Measurements from ENCODE around the gene STUM. TPM values are rescaled to one million over a fixed set of nuclear protein-coding genes. Genes with fewer than 3 reads are reported as not detected.

STUM gene
- total RNA-seq, 4 donors from 2014 or later = 0.15 to 3.2 (median 0.34) TPM

DNA sequence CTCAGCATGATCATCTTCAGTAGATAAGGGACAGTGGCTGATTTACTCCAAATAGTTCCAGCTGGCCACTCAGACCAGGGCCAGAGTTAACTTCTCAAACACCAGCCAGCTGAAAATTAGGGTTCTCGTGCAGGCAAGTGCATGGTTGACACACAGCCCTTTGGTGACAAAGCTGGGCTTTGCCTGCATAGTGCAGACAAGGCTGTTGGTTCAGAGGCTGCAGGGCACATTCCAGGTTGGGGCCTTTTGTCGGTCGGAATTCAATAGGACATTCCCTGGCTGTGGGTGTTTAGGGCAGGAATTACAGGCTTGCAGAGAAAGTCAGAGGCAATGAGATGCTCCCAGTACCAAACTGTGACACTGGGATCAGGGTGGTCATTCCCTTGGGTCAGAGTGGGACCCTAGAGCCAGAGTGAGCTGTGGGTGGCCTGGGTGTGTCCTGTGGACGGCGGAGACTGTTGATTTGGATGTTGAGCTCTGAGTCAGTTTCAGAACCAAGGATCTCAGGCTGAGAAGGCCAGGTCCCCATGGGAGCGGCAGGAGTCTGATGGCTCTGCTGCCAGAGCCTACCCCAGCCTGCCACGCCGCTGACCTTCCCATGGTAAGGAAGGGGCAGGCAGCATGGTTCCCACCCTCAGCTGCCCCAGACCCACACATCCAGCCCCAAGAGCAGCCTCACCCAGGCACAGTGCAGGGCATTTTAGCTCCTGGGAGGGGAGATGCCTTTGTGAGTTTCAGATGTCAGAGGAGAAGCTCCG is 56.2 kb downstream of the STUM start:
- WGBS, 2 donors = 66 to 84% methylated on average over 5 to 8 of the region's 9 CpGs
- peaks cover 0 to 5% (median 0%) of the 10 kb centered on the region in 4 donors for H3K27me3 ChIP-seq
- DNase-seq = no peak
- H3K4me1 ChIP-seq = peaks cover 30 to 50% (median 35%) of the 10 kb centered on the region in 3 donors
- peak overlapping the region; percentile 31 to 89 (median 82) for H3K27ac ChIP-seq
- H3K36me3 ChIP-seq = no peaks in the 10 kb centered on the region
- H3K9me3 ChIP-seq = no peaks in the 10 kb centered on the region
- no peak overlapping the region for H3K4me3 ChIP-seq
- intact Hi-C loops (cut with DNase I) = no loop called here
- TF ChIP-seq POLR2A (IDR thresholded peaks at IDR 0.05) = no peak
- TF ChIP-seq, protein P1, sequence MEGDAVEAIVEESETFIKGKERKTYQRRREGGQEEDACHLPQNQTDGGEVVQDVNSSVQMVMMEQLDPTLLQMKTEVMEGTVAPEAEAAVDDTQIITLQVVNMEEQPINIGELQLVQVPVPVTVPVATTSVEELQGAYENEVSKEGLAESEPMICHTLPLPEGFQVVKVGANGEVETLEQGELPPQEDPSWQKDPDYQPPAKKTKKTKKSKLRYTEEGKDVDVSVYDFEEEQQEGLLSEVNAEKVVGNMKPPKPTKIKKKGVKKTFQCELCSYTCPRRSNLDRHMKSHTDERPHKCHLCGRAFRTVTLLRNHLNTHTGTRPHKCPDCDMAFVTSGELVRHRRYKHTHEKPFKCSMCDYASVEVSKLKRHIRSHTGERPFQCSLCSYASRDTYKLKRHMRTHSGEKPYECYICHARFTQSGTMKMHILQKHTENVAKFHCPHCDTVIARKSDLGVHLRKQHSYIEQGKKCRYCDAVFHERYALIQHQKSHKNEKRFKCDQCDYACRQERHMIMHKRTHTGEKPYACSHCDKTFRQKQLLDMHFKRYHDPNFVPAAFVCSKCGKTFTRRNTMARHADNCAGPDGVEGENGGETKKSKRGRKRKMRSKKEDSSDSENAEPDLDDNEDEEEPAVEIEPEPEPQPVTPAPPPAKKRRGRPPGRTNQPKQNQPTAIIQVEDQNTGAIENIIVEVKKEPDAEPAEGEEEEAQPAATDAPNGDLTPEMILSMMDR (IDR thresholded peaks at IDR 0.05) = no peak

DNA sequence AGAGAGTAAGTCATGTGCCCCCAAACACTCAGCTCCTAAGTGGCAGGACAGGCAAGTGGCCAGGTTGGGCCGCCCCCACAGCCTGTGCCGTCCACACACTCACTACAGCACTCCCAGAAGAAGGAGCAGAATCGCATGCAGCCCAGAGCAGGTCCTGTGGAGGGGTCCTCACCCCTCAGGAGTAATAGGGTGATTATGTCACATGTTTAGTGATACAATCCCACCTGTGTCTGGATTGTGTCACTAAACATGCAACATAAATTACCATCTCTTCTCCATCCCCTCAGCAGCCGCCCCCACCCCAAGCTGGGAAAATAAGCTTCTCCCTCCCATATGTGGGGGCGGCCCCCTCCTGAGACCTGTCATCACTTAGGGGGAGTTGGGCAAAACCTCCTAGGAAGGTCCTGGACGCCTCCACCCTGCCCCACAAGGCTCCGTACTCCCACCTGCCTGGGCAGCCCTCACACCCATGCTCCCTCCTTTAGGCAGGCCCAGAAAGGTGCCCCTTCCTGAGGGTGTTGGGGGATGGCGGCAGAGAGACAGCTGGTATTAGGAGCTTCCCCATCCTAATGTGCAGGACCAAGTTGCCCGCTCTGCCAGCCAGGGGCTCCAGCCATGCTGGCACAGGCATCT is 56.9 kb downstream of the STUM start:
- H3K4me1 ChIP-seq = peaks cover 30 to 50% (median 35%) of the 10 kb centered on the region in 3 donors
- H3K27ac ChIP-seq = peak overlapping the region; percentile 10 to 89 (median 58)
- no peaks in the 10 kb centered on the region for H3K36me3 ChIP-seq
- H3K9me3 ChIP-seq = no peaks in the 10 kb centered on the region
- TF ChIP-seq, protein P1 (IDR thresholded peaks at IDR 0.05) = no peak
- TF ChIP-seq POLR2A (IDR thresholded peaks at IDR 0.05) = no peak
- peaks cover 0 to 5% (median 0%) of the 10 kb centered on the region in 4 donors for H3K27me3 ChIP-seq
- no peak for DNase-seq
- H3K4me3 ChIP-seq = no peak overlapping the region
- intact Hi-C loops (cut with DNase I) = no loop called here
- 79 to 86% methylated on average over 5 to 6 of the region's 9 CpGs for WGBS, 2 donors

DNA sequence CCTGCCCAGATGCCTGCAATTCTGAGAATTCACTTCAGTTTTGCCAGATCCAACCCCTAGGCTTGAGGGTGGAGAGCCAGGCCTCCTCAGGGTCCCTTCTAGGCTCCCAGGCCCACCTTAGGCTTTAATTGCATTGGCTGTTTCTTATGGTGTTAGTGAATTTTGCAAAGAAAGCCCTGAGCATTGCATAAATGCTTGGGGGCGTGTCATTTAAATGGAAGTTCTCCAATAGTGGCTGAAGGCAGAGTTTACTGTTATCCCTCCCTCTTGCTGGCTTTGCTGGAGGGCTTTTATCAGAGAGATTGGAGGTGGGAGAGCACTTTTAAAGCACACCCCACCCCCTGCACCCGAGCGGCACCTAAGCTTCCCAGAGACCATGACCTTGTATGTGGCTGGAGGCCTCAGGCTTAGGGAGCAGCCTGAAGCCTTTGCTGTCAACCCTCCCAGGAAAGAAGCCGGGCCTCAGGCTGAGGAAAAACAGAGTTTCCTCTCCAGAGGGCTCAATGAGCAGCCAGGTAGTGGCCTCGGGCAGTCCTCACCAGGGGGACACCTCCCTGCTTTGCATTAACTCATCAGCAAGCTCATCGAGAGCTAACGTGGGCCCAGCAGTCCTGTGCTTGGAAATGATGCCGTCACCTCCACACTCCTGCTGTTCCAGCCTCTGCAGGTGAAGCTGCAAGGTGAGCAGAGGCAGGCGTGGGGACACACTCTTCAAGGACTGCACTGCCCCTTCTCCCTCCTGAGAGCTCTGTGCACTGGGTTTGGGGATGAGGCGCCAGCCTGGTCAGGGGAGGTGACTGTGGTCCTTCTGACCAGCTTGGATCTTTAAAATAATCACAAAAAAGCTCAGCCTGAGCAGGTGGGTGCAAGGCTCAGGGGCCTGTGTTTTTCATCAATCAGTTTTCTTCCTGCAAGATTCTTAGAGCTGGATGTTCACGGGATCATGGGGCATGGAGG is 58.0 kb downstream of the STUM start:
- Histone ChIP-seq H3K9me3 (no peaks in the 10 kb centered on the region), H3K36me3 (no peaks in the 10 kb centered on the region), H3K27ac (peak overlapping the region in 2 of 4 donors; percentile 4 to 84), H3K4me3 (no peak overlapping the region), H3K4me1 (peaks cover 30 to 50% (median 35%) of the 10 kb centered on the region in 3 donors), H3K27me3 (peaks cover 0 to 5% (median 0%) of the 10 kb centered on the region in 4 donors)
- no peak for DNase-seq
- 95% methylated on average over 4 of the region's 11 CpGs; no CpG with 5 or more reads in 1 of the 2 donors for WGBS, 2 donors
- no peak for TF ChIP-seq POLR2A (IDR thresholded peaks at IDR 0.05)
- TF ChIP-seq, protein P1 (IDR thresholded peaks at IDR 0.05) = no peak
- intact Hi-C loops (cut with DNase I) = no loop called here

DNA sequence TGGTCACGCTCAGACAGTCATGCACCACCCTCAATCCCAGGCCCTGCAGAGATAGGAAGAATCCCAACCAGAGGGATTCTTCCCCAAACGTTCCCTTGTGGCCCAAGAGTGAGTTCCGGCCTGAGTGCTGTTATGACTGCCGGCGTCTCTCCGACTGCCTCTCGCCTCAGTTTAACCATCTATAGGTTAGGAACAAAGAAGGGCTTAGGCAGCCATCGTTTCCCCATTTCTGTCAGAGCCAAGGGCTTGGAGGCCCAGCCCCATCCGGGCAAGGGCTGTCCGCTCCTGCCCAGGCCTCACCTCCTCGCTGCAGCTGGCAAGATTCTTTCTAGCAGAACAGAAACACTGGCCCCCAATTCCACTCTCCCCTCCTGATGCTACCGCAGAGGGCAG is 58.7 kb downstream of the STUM start:
- WGBS, 2 donors = 92 to 94% methylated on average over 7 to 9 of the region's 12 CpGs
- H3K27me3 ChIP-seq = peaks cover 0 to 5% (median 0%) of the 10 kb centered on the region in 4 donors
- intact Hi-C loops (cut with DNase I) = no loop called here
- no peak overlapping the region for H3K4me3 ChIP-seq
- no peak for DNase-seq
- no peak overlapping the region for H3K27ac ChIP-seq
- no peaks in the 10 kb centered on the region for H3K9me3 ChIP-seq
- TF ChIP-seq, protein P1 (IDR thresholded peaks at IDR 0.05) = no peak
- TF ChIP-seq POLR2A (IDR thresholded peaks at IDR 0.05) = no peak
- H3K4me1 ChIP-seq = peaks cover 29 to 44% (median 31%) of the 10 kb centered on the region in 3 donors
- H3K36me3 ChIP-seq = no peaks in the 10 kb centered on the region
